COLO668 (cell line): ENCODE results near the gene STPG3.
A peak's percentile ranks its signal among the peaks of the same experiment; 100 is the strongest.

Source experiments
- DNase-seq: peaks from one replicate; lab custom pipeline; 2025; ENCODE audit not compliant: unreplicated experiment; lab: John Stamatoyannopoulos, UW

STPG3 gene

GRCh38 chr9:137221506-137222111 is 29.5 kb upstream of the STPG3 start:
- peak; percentile 37 for DNase-seq

- peak; percentile 50 for DNase-seq
Observed at GRCh38 chr9:137222190-137223077, 28.7 kb upstream of the STPG3 start, which contains the start of gene RNF208. RNF208 (minus strand) TSS chr9:137222240; CDS start chr9:137221212, 1,028 bp downstream.

GRCh38 chr9:137223078-137223970 is 27.8 kb upstream of the STPG3 start:
- peak; percentile 96 for DNase-seq

- no peak for DNase-seq
Observed at GRCh38 chr9:137224830-137225694, 26.0 kb upstream of the STPG3 start, which contains the start of gene CYSRT1. CYSRT1 (plus strand) TSS chr9:137225174; CDS start chr9:137225622, 448 bp downstream.

GRCh38 chr9:137225699-137226331 is 25.3 kb upstream of the STPG3 start:
- DNase-seq, result no peak

GRCh38 chr9:137226338-137227053 is 24.6 kb upstream of the STPG3 start:
- DNase-seq, result no peak

- peak; percentile 79 for DNase-seq
Observed at GRCh38 chr9:137227054-137227852, 23.8 kb upstream of the STPG3 start, which contains the start of gene RNF224. RNF224 (plus strand) TSS chr9:137227502; CDS start chr9:137228336, 834 bp downstream.

- DNase-seq, result no peak
Observed at GRCh38 chr9:137227853-137228505, 23.1 kb upstream of the STPG3 start.

GRCh38 chr9:137228506-137228967 is 22.5 kb upstream of the STPG3 start:
- DNase-seq, result no peak

GRCh38 chr9:137228968-137229896 is 21.9 kb upstream of the STPG3 start:
- no peak for DNase-seq

- DNase-seq, result no peak
Observed at GRCh38 chr9:137229903-137230704, 21.0 kb upstream of the STPG3 start.

GRCh38 chr9:137230705-137231371 is 20.2 kb upstream of the STPG3 start, which contains the start of gene SLC34A3:
SLC34A3 (plus strand) TSS chr9:137230901; CDS start chr9:137231703, 802 bp downstream.
- no peak for DNase-seq

GRCh38 chr9:137231372-137232039 is 19.6 kb upstream of the STPG3 start:
- no peak for DNase-seq

GRCh38 chr9:137232101-137232500 is 19.0 kb upstream of the STPG3 start:
- DNase-seq, result no peak
